ENCODE measurements around the gene NR1D1.

GRCh38 chr17:40074175-40074512 lies 26.2 kb downstream of the NR1D1 start:
- no peak for TF ChIP-seq CTCF (IDR thresholded peaks at IDR 0.05; ENCODE audit: low read length)
- no peak for TF ChIP-seq EZH2 (optimal IDR thresholded peaks at IDR 0.05; ENCODE audit: low read depth, low read length)

All from MM.1S (cell line).